AG04450 (cell line): ENCODE measurements around the gene PSENEN. TPM values are rescaled to one million over a fixed set of nuclear protein-coding genes. Genes with fewer than 3 reads are reported as not detected.

Source experiments
- CTCF ChIA-PET: fragments of 300-600, 350-600 bp; formaldehyde crosslinking; extraction: SDS; loops from one replicate; lab custom pipeline; 2022; ENCODE audit warnings: antibody characterized with exemption, inconsistent platforms; lab: Charles Lee
- POLR2A ChIA-PET: fragments of 350-600 bp; formaldehyde crosslinking; extraction: SDS; loops from one replicate; lab custom pipeline; 2021; ENCODE audit warnings: antibody characterized with exemption, inconsistent platforms; lab: Yijun Ruan, JAX
- DNase-seq: peaks from one replicate; pipeline ENCODE4 v3.0.0-alpha.2; 2011; ENCODE audit warnings: low read depth, low spot score
- H3K27ac ChIP-seq: one replicate; pipeline ENCODE4 v1.5.1; 2012; ENCODE audit warnings: low read depth, low read length, control low read depth
- H3K27me3 ChIP-seq: one replicate; pipeline ENCODE4 v1.6.0; 2012; ENCODE audit warnings: low read length; ENCODE audit not compliant: control insufficient read depth, insufficient read depth
- H3K4me3 ChIP-seq: 2 replicates; pipeline ENCODE4 v1.5.1; 2011; ENCODE audit warnings: mild to moderate bottlenecking, low read depth, low read length, control low read depth
- H3K9me3 ChIP-seq: 2 replicates; pipeline ENCODE4 v1.5.1; 2012; ENCODE audit warnings: low read length; ENCODE audit not compliant: control insufficient read depth, insufficient read depth
- polyA plus RNA-seq: library from polyadenylated mRNA; depleted of rRNA; stranded (reverse); fragments of >200 nt; gene quantifications from 2 replicates; pipeline ENCODE4 v1.2.3, GENCODE V29; 2011
- TF ChIP-seq, protein P1 (sequence below): IDR thresholded peaks from 2 replicates; pipeline ENCODE4 v1.5.1; 2011; ENCODE audit warnings: low read depth, low read length, control low read depth, inconsistent platforms

PSENEN gene
- polyA plus RNA-seq, 1 experiment: 41.0 TPM

DNA sequence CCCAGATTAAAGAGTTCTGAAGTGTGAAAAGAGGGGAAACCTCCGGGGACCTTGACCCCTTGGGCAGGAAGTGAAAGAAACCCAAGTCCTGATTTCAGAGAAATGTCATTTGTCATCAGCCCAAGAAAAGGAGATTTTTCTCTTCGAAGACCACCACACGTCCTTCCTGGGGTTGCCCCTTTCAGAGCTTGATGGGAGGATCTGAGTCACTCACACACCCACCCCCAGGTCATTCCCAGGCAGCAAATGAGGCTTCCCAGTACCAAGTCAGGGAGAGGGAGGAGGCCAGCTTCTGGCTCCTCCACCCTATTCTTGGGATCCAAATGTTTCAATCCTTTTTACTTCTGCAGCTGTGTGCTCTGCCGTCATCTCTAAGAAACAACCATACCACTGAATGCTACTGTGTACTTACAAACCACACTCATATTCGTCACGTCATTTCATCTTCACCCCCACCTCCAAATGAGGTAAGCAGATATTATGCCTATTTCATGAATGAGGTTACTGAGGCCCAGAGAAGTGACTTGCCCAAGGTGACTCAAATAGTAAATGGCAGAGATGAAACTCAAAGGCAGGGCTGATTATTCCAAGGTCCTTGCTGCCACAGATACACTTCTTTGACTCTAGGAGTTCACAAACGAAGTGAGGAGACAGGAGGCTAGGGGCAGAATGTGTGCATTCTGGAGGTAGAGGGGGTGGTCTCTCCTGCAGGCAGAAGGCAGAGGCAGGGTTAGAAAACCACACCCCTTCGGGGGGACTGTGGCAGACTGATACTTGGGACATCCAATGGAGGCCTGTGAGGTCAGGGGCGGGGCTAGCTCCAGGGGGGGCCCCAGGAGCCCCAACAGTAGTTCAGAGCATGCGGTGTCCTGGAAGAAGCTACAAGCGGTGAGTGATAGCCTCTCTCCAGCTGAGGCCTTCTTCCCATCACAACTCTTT, 32.6 kb upstream of the PSENEN start:
- H3K27me3 ChIP-seq: peaks cover 2% of the 10 kb centered on the region
- no peak for DNase-seq
- ChIA-PET POLR2A (interaction anchor here (0.6 kb wide), 3 partner anchors 166 to 504 kb away, joined by 3 to 4 read pairs (median 3); no protein-coding TSS in a partner anchor), CTCF (interaction anchor here (1.5 kb wide), 1 partner anchor 19 kb away, joined by 4 read pairs; no protein-coding TSS in a partner anchor)
- H3K4me3 ChIP-seq: no peak overlapping the region
- H3K9me3 ChIP-seq: no peaks in the 10 kb centered on the region; the same call in 1 of the 2 replicates
- no peak overlapping the region for H3K27ac ChIP-seq
- TF ChIP-seq, protein P1, sequence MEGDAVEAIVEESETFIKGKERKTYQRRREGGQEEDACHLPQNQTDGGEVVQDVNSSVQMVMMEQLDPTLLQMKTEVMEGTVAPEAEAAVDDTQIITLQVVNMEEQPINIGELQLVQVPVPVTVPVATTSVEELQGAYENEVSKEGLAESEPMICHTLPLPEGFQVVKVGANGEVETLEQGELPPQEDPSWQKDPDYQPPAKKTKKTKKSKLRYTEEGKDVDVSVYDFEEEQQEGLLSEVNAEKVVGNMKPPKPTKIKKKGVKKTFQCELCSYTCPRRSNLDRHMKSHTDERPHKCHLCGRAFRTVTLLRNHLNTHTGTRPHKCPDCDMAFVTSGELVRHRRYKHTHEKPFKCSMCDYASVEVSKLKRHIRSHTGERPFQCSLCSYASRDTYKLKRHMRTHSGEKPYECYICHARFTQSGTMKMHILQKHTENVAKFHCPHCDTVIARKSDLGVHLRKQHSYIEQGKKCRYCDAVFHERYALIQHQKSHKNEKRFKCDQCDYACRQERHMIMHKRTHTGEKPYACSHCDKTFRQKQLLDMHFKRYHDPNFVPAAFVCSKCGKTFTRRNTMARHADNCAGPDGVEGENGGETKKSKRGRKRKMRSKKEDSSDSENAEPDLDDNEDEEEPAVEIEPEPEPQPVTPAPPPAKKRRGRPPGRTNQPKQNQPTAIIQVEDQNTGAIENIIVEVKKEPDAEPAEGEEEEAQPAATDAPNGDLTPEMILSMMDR: no peak

DNA sequence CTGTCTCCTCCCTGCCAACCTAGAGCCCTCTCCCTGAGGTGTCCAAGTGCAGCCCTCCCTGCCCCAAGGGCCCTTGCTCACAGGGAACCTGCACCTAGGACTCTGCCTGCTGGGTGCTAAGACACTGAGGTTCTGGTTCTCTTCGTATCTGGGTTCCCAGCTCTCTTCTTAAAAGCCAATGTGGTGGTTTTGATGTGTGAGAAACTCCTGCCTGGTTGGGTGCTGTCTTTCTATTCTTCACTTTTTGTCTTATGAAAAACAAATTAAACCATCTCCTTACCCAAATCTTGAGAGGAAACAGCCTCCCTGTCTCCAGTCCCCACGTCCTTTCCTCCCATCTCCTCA, 32.0 kb upstream of the PSENEN start:
- POLR2A ChIA-PET: no interaction called here
- Histone ChIP-seq H3K27me3 (peaks cover 2% of the 10 kb centered on the region), H3K4me3 (no peak overlapping the region), H3K9me3 (no peaks in the 10 kb centered on the region; the same call in 1 of the 2 replicates), H3K27ac (no peak overlapping the region)
- DNase-seq: no peak
- TF ChIP-seq, protein P1: no peak
- CTCF ChIA-PET: no interaction called here

DNA sequence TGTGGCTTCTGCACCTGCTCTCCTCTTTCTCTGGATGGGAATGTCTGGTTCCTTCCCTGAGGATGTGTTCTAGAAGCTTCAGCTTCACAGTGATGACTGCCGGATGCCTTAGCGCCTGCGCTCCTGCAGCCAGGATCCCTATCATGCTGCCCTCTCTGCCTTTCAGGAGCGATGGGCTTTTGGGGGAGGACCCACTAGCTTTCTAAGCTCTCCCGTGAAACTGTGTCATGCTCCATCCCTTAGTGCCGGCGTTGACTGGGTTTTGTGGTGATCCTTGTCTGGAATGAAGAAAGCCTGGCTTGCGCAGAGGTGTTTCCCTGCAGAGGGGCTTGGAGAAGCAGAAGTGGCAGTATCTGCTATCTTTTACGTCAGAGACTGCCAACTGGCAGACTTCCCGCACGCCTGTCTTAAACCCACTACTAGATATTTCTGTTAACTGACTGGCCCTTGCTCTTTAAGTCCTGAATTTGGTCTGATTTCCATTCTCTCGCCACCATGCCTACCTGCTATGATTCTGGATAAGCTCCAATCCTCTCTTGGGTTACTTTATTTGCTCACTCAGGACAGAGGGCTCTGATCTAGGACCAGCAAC, 31.5 kb upstream of the PSENEN start:
- H3K4me3 ChIP-seq: no peak overlapping the region
- H3K27ac ChIP-seq: no peak overlapping the region
- peaks cover 2% of the 10 kb centered on the region for H3K27me3 ChIP-seq
- DNase-seq: no peak
- TF ChIP-seq, protein P1: no peak
- H3K9me3 ChIP-seq: no peaks in the 10 kb centered on the region; the same call in 1 of the 2 replicates
- ChIA-PET POLR2A (no interaction called here), CTCF (no interaction called here)

DNA sequence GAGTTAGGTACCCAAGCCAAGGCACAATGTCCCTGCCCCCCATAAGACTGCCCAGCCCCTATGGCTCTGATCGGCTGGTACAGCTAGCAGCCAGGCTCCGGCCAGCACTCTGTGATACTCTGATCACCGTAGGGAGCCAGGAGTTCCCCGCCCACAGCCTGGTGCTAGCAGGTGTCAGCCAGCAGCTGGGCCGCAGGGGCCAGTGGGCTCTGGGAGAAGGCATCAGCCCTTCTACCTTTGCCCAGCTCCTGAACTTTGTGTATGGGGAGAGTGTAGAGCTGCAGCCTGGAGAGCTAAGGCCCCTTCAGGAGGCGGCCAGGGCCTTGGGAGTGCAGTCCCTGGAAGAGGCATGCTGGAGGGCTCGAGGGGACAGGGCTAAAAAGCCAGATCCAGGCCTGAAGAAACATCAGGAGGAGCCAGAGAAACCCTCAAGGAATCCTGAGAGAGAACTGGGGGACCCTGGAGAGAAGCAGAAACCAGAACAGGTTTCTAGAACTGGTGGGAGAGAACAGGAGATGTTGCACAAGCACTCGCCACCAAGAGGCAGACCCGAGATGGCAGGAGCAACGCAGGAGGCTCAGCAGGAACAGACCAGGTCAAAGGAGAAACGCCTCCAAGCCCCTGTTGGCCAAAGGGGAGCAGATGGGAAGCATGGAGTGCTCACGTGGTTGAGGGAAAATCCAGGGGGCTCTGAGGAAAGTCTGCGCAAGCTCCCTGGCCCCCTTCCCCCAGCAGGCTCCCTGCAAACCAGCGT, 30.7 kb upstream of the PSENEN start:
- Histone ChIP-seq H3K27ac (no peak overlapping the region), H3K9me3 (no peaks in the 10 kb centered on the region; the same call in 1 of the 2 replicates), H3K27me3 (peaks cover 2% of the 10 kb centered on the region), H3K4me3 (no peak overlapping the region)
- ChIA-PET CTCF (interaction anchor here (0.6 to 0.8 kb wide), 2 partner anchors 20 to 22 kb away, joined by 3 read pairs; no protein-coding TSS in a partner anchor), POLR2A (no interaction called here)
- DNase-seq: no peak
- TF ChIP-seq, protein P1: no peak
